GM23248 (cell line): ENCODE measurements around the gene GTF2IRD1.

Experiments
- EZH2 ChIP-seq: fragments of 200-600 bp; sonication (generic); IDR thresholded peaks from 2 replicates; pipeline ENCODE4 v1.6.1; 2018; ENCODE audit warnings: antibody characterized with exemption, mild to moderate bottlenecking; ENCODE audit not compliant: insufficient read depth, poor library complexity, severe bottlenecking
- EZH2phosphoT487 ChIP-seq: fragments of 200-600 bp; sonication (generic); IDR thresholded peaks from 2 replicates; pipeline ENCODE4 v1.6.1; 2018; ENCODE audit warnings: antibody characterized with exemption, moderate library complexity, mild to moderate bottlenecking, low read depth; ENCODE audit not compliant: insufficient read depth

- TF ChIP-seq EZH2 = no peak
- no peak for TF ChIP-seq EZH2phosphoT487
Observed at GRCh38 chr7:74525881-74526280, 72.2 kb downstream of the GTF2IRD1 start.
